Neutrophil (primary cell): ENCODE measurements around the gene LMAN2.

ENCODE experiments used
- H3K27ac ChIP-seq: fragments of 200-600 bp; sonication (generic); 2 replicates; pipeline ENCODE4 v1.5.1; 2016; ENCODE audit warnings: mild to moderate bottlenecking, moderate library complexity
- H3K27me3 ChIP-seq: fragments of 200-600 bp; sonication (generic); 2 replicates; pipeline ENCODE4 v1.6.0; 2016; ENCODE audit warnings: mild to moderate bottlenecking
- H3K36me3 ChIP-seq: fragments of 200-600 bp; sonication (generic); 2 replicates; pipeline ENCODE4 v1.5.1; 2017
- H3K4me1 ChIP-seq, 2 experiments: fragments of 200-600 bp in 1 of 2; sonication (generic) in 1 of 2; 1 replicate in 1 of 2; 2 replicates in 1 of 2; pipeline versions ENCODE4 v1.5.1 to v1.6.1; 2013 to 2016; ENCODE audit warnings: low read depth in 1 of 2, low read length in 1 of 2, mild to moderate bottlenecking in 1 of 2, moderate library complexity in 1 of 2; ENCODE audit not compliant: control insufficient read depth in 1 of 2, insufficient read depth in 1 of 2
- H3K4me3 ChIP-seq, 2 experiments: fragments of 200-600 bp in 1 of 2; sonication (generic) in 1 of 2; 1 replicate in 1 of 2; 2 replicates in 1 of 2; pipeline ENCODE4 v1.5.1; 2013 to 2016; ENCODE audit warnings: low read depth in 1 of 2, low read length in 1 of 2, mild to moderate bottlenecking in 1 of 2, moderate library complexity in 1 of 2
- H3K9me3 ChIP-seq: fragments of 200-600 bp; sonication (generic); 2 replicates; pipeline ENCODE4 v1.5.1; 2016
- TF ChIP-seq, protein P1 (sequence below): fragments of 200-600 bp; sonication (generic); IDR thresholded peaks from 2 replicates; pipeline ENCODE4 v1.5.1; 2016; ENCODE audit warnings: antibody characterized with exemption

Gene LMAN2

DNA sequence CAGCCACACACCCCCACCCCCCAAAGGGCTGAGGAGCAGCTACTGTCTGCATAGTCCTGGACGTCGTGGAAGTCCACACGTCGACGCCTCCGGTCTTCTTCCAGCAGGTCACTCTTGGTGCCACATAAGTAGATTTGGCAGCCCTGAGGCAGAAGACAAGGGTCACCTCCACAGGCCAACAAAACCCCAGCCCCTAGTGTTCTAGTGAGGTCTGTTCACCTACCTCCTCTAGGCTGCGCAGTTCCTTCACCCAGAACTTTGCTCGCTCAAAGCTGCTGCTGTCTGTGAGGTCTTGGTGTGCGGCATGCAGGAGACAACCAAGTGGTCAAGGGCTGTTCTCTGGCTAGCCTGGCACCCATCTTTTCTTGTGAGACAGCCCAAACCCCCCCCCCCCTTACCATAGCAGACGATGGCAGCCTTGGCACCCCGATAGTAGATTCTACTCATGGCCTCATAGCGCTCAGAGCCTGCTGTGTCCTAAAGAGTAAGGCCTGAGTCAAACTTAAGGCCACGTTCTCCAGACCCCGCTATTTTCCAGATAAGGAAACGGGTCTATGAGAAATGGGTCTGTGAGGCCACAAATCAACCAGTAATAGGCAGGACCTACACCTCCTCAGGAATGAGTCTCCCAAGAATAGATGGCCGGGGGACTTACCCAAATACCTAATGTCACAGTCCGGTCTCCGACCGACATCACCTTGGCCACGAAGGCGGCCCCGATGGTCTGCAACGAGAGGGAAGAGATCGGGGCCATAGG, 48.9 kb downstream of the LMAN2 start:
- Histone ChIP-seq H3K27ac (peak overlapping the region; percentile 95), H3K27me3 (no peaks in the 10 kb centered on the region), H3K4me3 (peak overlapping the region; percentile 79 to 99), H3K36me3 (peaks cover 63% of the 10 kb centered on the region), H3K4me1 (peaks cover 85 to 89% of the 10 kb centered on the region in 2 experiments), H3K9me3 (no peaks in the 10 kb centered on the region)
- TF ChIP-seq, protein P1, sequence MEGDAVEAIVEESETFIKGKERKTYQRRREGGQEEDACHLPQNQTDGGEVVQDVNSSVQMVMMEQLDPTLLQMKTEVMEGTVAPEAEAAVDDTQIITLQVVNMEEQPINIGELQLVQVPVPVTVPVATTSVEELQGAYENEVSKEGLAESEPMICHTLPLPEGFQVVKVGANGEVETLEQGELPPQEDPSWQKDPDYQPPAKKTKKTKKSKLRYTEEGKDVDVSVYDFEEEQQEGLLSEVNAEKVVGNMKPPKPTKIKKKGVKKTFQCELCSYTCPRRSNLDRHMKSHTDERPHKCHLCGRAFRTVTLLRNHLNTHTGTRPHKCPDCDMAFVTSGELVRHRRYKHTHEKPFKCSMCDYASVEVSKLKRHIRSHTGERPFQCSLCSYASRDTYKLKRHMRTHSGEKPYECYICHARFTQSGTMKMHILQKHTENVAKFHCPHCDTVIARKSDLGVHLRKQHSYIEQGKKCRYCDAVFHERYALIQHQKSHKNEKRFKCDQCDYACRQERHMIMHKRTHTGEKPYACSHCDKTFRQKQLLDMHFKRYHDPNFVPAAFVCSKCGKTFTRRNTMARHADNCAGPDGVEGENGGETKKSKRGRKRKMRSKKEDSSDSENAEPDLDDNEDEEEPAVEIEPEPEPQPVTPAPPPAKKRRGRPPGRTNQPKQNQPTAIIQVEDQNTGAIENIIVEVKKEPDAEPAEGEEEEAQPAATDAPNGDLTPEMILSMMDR, result no peak

DNA sequence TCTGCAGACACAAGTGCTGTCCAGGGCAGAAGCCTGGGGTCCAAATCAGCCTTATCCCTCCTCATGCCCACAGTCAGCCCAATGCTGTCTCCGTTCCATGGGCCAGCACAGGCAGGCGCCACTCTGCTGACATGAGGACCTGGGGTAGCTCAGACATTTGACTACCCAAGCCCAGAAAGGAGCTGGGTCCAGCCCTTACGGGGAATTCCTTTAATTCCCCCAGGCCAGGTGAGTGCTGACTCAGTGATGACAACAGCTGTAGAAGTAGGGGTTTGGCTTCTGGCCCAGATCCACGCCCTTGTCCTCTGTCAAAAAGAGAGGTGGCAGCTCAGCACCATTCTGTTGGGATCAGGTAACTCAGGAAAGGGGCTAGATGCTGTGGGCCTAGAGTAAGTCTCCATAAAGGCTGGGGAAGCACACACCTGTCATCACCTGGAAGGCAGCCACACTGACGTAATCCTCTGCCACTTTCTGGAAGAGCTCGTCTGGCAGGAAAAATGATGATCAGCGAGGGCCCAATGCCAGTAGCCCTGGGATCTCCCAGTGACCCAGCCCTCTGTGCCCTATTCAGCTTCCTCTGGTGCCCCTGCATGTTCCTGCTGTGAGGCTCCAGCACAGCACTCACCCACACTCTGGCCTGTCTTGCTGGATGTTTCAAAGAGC, 49.8 kb downstream of the LMAN2 start:
- H3K4me3 ChIP-seq, result peak overlapping the region; percentile 79 to 99
- H3K36me3 ChIP-seq, result peaks cover 62% of the 10 kb centered on the region
- peaks cover 89 to 92% of the 10 kb centered on the region in 2 experiments for H3K4me1 ChIP-seq
- H3K9me3 ChIP-seq, result no peaks in the 10 kb centered on the region
- TF ChIP-seq, protein P1, result no peak
- H3K27ac ChIP-seq, result peak overlapping the region; percentile 95
- no peaks in the 10 kb centered on the region for H3K27me3 ChIP-seq

- Histone ChIP-seq H3K36me3 (peaks cover 56% of the 10 kb centered on the region), H3K27ac (peak overlapping the region; percentile 95), H3K27me3 (no peaks in the 10 kb centered on the region), H3K9me3 (no peaks in the 10 kb centered on the region), H3K4me1 (peaks cover 90 to 92% of the 10 kb centered on the region in 2 experiments), H3K4me3 (peak overlapping the region; percentile 79 to 99)
- TF ChIP-seq, protein P1, result no peak
These were observed 50.5 kb downstream of the LMAN2 start for GRCh38 chr5:177300951-177301350.

- Histone ChIP-seq H3K36me3 (peaks cover 51% of the 10 kb centered on the region), H3K4me3 (peak overlapping the region; percentile 79 to 99), H3K9me3 (no peaks in the 10 kb centered on the region), H3K27me3 (no peaks in the 10 kb centered on the region), H3K4me1 (peaks cover 90 to 92% of the 10 kb centered on the region in 2 experiments), H3K27ac (peak overlapping the region; percentile 95)
- TF ChIP-seq, protein P1, result peak; percentile 68
These were observed 51.1 kb downstream of the LMAN2 start for GRCh38 chr5:177300236-177300880.

GRCh38 chr5:177299697-177300096, 51.8 kb downstream of the LMAN2 start:
- Histone ChIP-seq H3K4me3 (peak overlapping the region in 1 of 2 experiments; percentile 99), H3K27ac (peak overlapping the region; percentile 95), H3K36me3 (peaks cover 51% of the 10 kb centered on the region), H3K27me3 (no peaks in the 10 kb centered on the region), H3K9me3 (no peaks in the 10 kb centered on the region), H3K4me1 (peaks cover 90 to 92% of the 10 kb centered on the region in 2 experiments)
- TF ChIP-seq, protein P1, result no peak
